HG03280 (cell line): ENCODE results near the gene CRADD.
"Not testable (repeated sequence)": the region's sequence is repeated elsewhere in the genome, so short reads cannot be mapped to it uniquely, and the experiment has no call there.

Source experiments
- ATAC-seq: cut with Tn5 transposase; IDR thresholded peaks from one replicate; pipeline ENCODE4 v1.9.1; 2021; ENCODE audit warnings: mild to moderate bottlenecking, moderate library complexity; ENCODE audit not compliant: unreplicated experiment

The CRADD gene

GRCh38 chr12:93677195-93678064, at the start of gene CRADD:
Gene CRADD, plus strand, starts transcription at chr12:93677375.
- peak; percentile 94 for ATAC-seq

- ATAC-seq, result no peak
These were observed 44.8 kb upstream of the CRADD start for GRCh38 chr12:93632383-93632782.

GRCh38 chr12:93634416-93634815, 42.8 kb upstream of the CRADD start:
- no peak for ATAC-seq

- ATAC-seq, result no peak
These were observed 40.5 kb upstream of the CRADD start for GRCh38 chr12:93636708-93637107.

GRCh38 chr12:93638095-93638494, 39.1 kb upstream of the CRADD start:
- no peak for ATAC-seq

- no peak for ATAC-seq
These were observed 38.2 kb upstream of the CRADD start for GRCh38 chr12:93638954-93639353.

GRCh38 chr12:93639406-93639805, 37.8 kb upstream of the CRADD start:
- ATAC-seq, result no peak

GRCh38 chr12:93641380-93641779, 35.8 kb upstream of the CRADD start:
- ATAC-seq, result not testable (repeated sequence)

GRCh38 chr12:93642751-93643150, 34.4 kb upstream of the CRADD start:
- ATAC-seq, result no peak

- ATAC-seq, result no peak
These were observed 31.5 kb upstream of the CRADD start for GRCh38 chr12:93645702-93646101.

- ATAC-seq, result no peak
These were observed 26.5 kb upstream of the CRADD start for GRCh38 chr12:93650626-93651025.

GRCh38 chr12:93653079-93653478, 24.1 kb upstream of the CRADD start:
- ATAC-seq, result no peak

- no peak for ATAC-seq
These were observed 23.5 kb upstream of the CRADD start for GRCh38 chr12:93653712-93654111.

GRCh38 chr12:93654421-93654820, 22.8 kb upstream of the CRADD start:
- no peak for ATAC-seq

GRCh38 chr12:93657071-93657470, 20.1 kb upstream of the CRADD start:
- no peak for ATAC-seq

GRCh38 chr12:93661021-93661420, 16.2 kb upstream of the CRADD start:
- ATAC-seq, result no peak

GRCh38 chr12:93663006-93663728, 14.0 kb upstream of the CRADD start:
- no peak for ATAC-seq

- no peak for ATAC-seq
These were observed 13.5 kb upstream of the CRADD start for GRCh38 chr12:93663729-93664084.

GRCh38 chr12:93664573-93665138, 12.5 kb upstream of the CRADD start:
- ATAC-seq, result no peak

- ATAC-seq, result no peak
These were observed 9.5 kb upstream of the CRADD start for GRCh38 chr12:93667672-93668071.

GRCh38 chr12:93668919-93669418, 8.2 kb upstream of the CRADD start:
- no peak for ATAC-seq

- no peak for ATAC-seq
These were observed 7.7 kb upstream of the CRADD start for GRCh38 chr12:93669452-93669851.
